Spleen (tissue), 11 donors: ENCODE results near the gene NUDT9. TPM values are rescaled to one million over a fixed set of nuclear protein-coding genes. Genes with fewer than 3 reads are reported as not detected.
A peak's percentile ranks its signal among the peaks of the same experiment; 100 is the strongest.
"Not testable (repeated sequence)": the region's sequence is repeated elsewhere in the genome, so short reads cannot be mapped to it uniquely, and the experiment has no call there.

Experiments used
- DNase-seq: peaks from one replicate; pipeline ENCODE4 v3.0.0-alpha.2; 2020
- H3K27ac ChIP-seq, 8 donors: fragments of 200-600 bp; sonication (generic) in 7 of 8; 1 replicate in 4 of 8; 2 replicates in 4 of 8; pipeline versions ENCODE4 v1.5.0 to v1.8.0; 2016 to 2021; ENCODE audit warnings: inconsistent platforms in 4 of 8, mild to moderate bottlenecking in 4 of 8, moderate library complexity in 1 of 8
- H3K27me3 ChIP-seq, 7 donors: fragments of 200-600 bp; sonication (generic) in 6 of 7; replicated peaks in 1 of 7; 1 replicate in 4 of 7; 2 replicates in 3 of 7; pipeline versions ENCODE4 v1.5.0 to v1.8.0; 2016 to 2021; ENCODE audit warnings: inconsistent platforms in 3 of 7, mild to moderate bottlenecking in 1 of 7
- H3K36me3 ChIP-seq, 6 donors: fragments of 200-600 bp; sonication (generic) in 5 of 6; 1 replicate in 4 of 6; 2 replicates in 2 of 6; pipeline versions ENCODE4 v1.5.0 to v1.8.0; 2016 to 2021; ENCODE audit warnings: inconsistent platforms in 2 of 6
- H3K4me1 ChIP-seq, 6 donors: fragments of 200-600 bp; sonication (generic) in 5 of 6; 1 replicate in 3 of 6; 2 replicates in 3 of 6; pipeline versions ENCODE4 v1.5.0 to v1.8.0; 2016 to 2021; ENCODE audit warnings: inconsistent platforms in 3 of 6
- H3K4me3 ChIP-seq, 8 donors: fragments of 200-600 bp; sonication (generic) in 7 of 8; 1 replicate in 4 of 8; 2 replicates in 4 of 8; pipeline versions ENCODE4 v1.5.0 to v1.8.0; 2016 to 2021; ENCODE audit warnings: inconsistent platforms in 4 of 8, mild to moderate bottlenecking in 4 of 8, moderate library complexity in 2 of 8
- H3K9me3 ChIP-seq, 8 donors: fragments of 200-600 bp; sonication (generic) in 7 of 8; 1 replicate in 4 of 8; 2 replicates in 4 of 8; pipeline versions ENCODE4 v1.5.0 to v1.8.0; 2016 to 2021; ENCODE audit warnings: inconsistent platforms in 4 of 8
- CTCF ChIP-seq, 11 experiments: fragments of 200-600 bp in 7 of 11; fragments of 450-650 bp in 4 of 11; sonication (generic) in 4 of 11; IDR thresholded peaks in 8 of 11; conservative IDR thresholded peaks in 3 of 11; 1 replicate in 7 of 11; 2 replicates in 4 of 11; pipeline versions ENCODE4 v1.4.0 to v1.8.0; 2016 to 2021; ENCODE audit warnings: antibody characterized with exemption in 11 of 11, inconsistent platforms in 4 of 11, mild to moderate bottlenecking in 1 of 11
- POLR2A ChIP-seq, 3 donors: fragments of 450-650 bp; IDR thresholded peaks; one replicate each; pipeline ENCODE4 v1.5.1; 2017; ENCODE audit warnings: antibody characterized with exemption in 3 of 3, mild to moderate bottlenecking in 1 of 3
- POLR2AphosphoS5 ChIP-seq, 3 donors: sonication (generic); formaldehyde crosslinking; IDR thresholded peaks; one replicate each; pipeline ENCODE4 v1.5.1; 2017; ENCODE audit warnings: antibody characterized with exemption in 3 of 3
- WGBS, 5 donors: extraction: QIAGEN DNeasy Blood & Tissue Kit in 3 of 5; methylation state at CpG; one replicate each; pipeline versions ENCODE4 v1.1.5 to v1.1.7; 2013 to 2018; 5-methylcytosine and 5-hydroxymethylcytosine counted together
- intact Hi-C: fragments of 100-400 bp; cut with DNase I; formaldehyde crosslinking; loops from one replicate; pipeline ENCODE4 v1.15.0; 2023; ENCODE audit warnings: low total_unique reads
- polyA plus RNA-seq, 3 donors: library from polyadenylated mRNA; stranded (reverse); fragments of 200-250 nt; gene quantifications; one replicate each; pipeline ENCODE4 v1.2.1, GENCODE V29; 2013
- total RNA-seq, 7 donors: library from RNA; depleted of rRNA in 3 of 7; stranded (reverse); fragments of >200 nt in 3 of 7; fragmentation: NEBNext Ultra II Directional in 4 of 7; extraction: Animal tissue kit (Norgen Biotek cat#: 25700) in 4 of 7; gene quantifications; one replicate each; pipeline versions ENCODE4 v1.1.0 to v1.2.1, GENCODE V29; 2016 to 2021
- donor health status: healthy with polysubstance abuse.
- donor health status: DM: no; HTN: no; CAD: no; lungs with moderate emphysema.
- donor health status: DM: no; HTN: no; CAD: no.
- donor health status: Bipolar disorder and iron deficiency.
- donor health status: healthy.
- donor health status: DM: no; HTN: no; CAD: no.
- donor health status: DM: yes; HTN: yes; CAD: no.

Gene NUDT9
- total and polyA plus RNA-seq, 10 donors: 14.9 to 23.7 (median 20.5) TPM

- Histone ChIP-seq H3K36me3 (no peaks in the 10 kb centered on the region), H3K4me1 (peaks cover 19 to 68% (median 46%) of the 10 kb centered on the region in 6 donors), H3K4me3 (peak overlapping the region in 7 of 8 donors; percentile 46 to 86 (median 64)), H3K27ac (peak overlapping the region in 4 of 8 donors; percentile 1 to 94 (median 63)), H3K9me3 (peaks cover 0 to 8% (median 0%) of the 10 kb centered on the region in 8 donors), H3K27me3 (no peaks in the 10 kb centered on the region)
- no peak for TF ChIP-seq POLR2AphosphoS5 (IDR thresholded peaks at IDR 0.05)
- TF ChIP-seq POLR2A (IDR thresholded peaks at IDR 0.05): no peak
- TF ChIP-seq CTCF (IDR thresholded peaks at IDR 0.05 in 8 of 11, conservative IDR thresholded peaks at IDR 0.05 in 3 of 11): no peak
- WGBS, 5 donors: 43 to 72% (median 62%) methylated on average over 3 of the region's 3 CpGs
- DNase-seq: no peak
- intact Hi-C loops: no loop called here
These were observed 33.5 kb upstream of the NUDT9 start for GRCh38 chr4:87388901-87389300.

- H3K27me3 ChIP-seq, H3K9me3 ChIP-seq, H3K36me3 ChIP-seq, intact Hi-C loops: not testable (repeated sequence)
- H3K4me1 ChIP-seq: peaks cover 19 to 65% (median 46%) of the 10 kb centered on the region in 6 donors
- peak overlapping the region in 7 of 8 donors; percentile 88 to 96 (median 91) for H3K27ac ChIP-seq
- peak; percentile 81 for DNase-seq
- WGBS, 5 donors: 58 to 88% (median 69%) methylated on average over 20 of the region's 20 CpGs
- peak overlapping the region; percentile 46 to 86 (median 66) for H3K4me3 ChIP-seq
These were observed 32.3 kb upstream of the NUDT9 start for GRCh38 chr4:87390055-87390454.

- peak overlapping the region; percentile 46 to 86 (median 66) for H3K4me3 ChIP-seq
- H3K27me3 ChIP-seq: no peaks in the 10 kb centered on the region
- no peak for DNase-seq
- H3K27ac ChIP-seq: peak overlapping the region; percentile 88 to 96 (median 90)
- TF ChIP-seq POLR2A (IDR thresholded peaks at IDR 0.05) (no peak), CTCF (IDR thresholded peaks at IDR 0.05 in 8 of 11, conservative IDR thresholded peaks at IDR 0.05 in 3 of 11) (no peak)
- intact Hi-C loops: no loop called here
- H3K36me3 ChIP-seq: no peaks in the 10 kb centered on the region
- H3K9me3 ChIP-seq: peaks cover 0 to 6% (median 0%) of the 10 kb centered on the region in 8 donors
- H3K4me1 ChIP-seq: peaks cover 19 to 60% (median 46%) of the 10 kb centered on the region in 6 donors
These were observed 31.9 kb upstream of the NUDT9 start for GRCh38 chr4:87390551-87390890.

- intact Hi-C loops: no loop called here
- peak; percentile 96 for DNase-seq
- 0% methylated on average over 31 to 32 of the region's 32 CpGs for WGBS, 5 donors
- no peaks in the 10 kb centered on the region for H3K36me3 ChIP-seq
- peak within 1 kb of the TSS; percentile 46 to 86 (median 66) for H3K4me3 ChIP-seq
- H3K27me3 ChIP-seq: no peaks in the 10 kb centered on the region
- H3K27ac ChIP-seq: peak within 1 kb of the TSS; percentile 88 to 96 (median 90)
- peaks cover 0 to 6% (median 0%) of the 10 kb centered on the region in 8 donors for H3K9me3 ChIP-seq
- H3K4me1 ChIP-seq: peaks cover 19 to 55% (median 46%) of the 10 kb centered on the region in 6 donors
- peak in 7 of 11 experiments; percentile 5 to 35 (median 26) for TF ChIP-seq CTCF (IDR thresholded peaks at IDR 0.05 in 8 of 11, conservative IDR thresholded peaks at IDR 0.05 in 3 of 11)
- peak; percentile 55 to 89 (median 70) for TF ChIP-seq POLR2A (IDR thresholded peaks at IDR 0.05)
- TF ChIP-seq POLR2AphosphoS5 (IDR thresholded peaks at IDR 0.05): peak; percentile 84 to 97 (median 97)
These were observed 31.3 kb upstream of the NUDT9 start, which contains the start of gene HSD17B11 for GRCh38 chr4:87390891-87391575. HSD17B11 (minus strand) TSS chr4:87391188; CDS start chr4:87391070, 118 bp downstream.
